GM12878 (cell line): ENCODE measurements around the gene LMTK3. TPM values are rescaled to one million over a fixed set of nuclear protein-coding genes. Genes with fewer than 3 reads are reported as not detected.

Experiments
- ATAC-seq: fragments of 200-7000 bp; cut with Tn5 transposase; 3 replicates; pipeline ENCODE4 v1.9.1; 2020; ENCODE audit warnings: mild to moderate bottlenecking, moderate library complexity
- BruUV-seq: library from RNA; stranded (reverse); fragments of 400-500 nt; replicated peaks from 2 replicates; lab custom pipeline; 2021; lab: Mats Ljungman, UMichigan
- CTCF ChIA-PET: fragments of 300-600 bp; sonication (Branson Sonifier 250); formaldehyde crosslinking; extraction: SDS; loops from one replicate; lab custom pipeline; 2021; ENCODE audit warnings: inconsistent platforms; lab: Yijun Ruan, JAX
- POLR2A ChIA-PET: fragments of 350-600 bp; formaldehyde crosslinking; extraction: SDS; loops from one replicate; lab custom pipeline; 2021; ENCODE audit warnings: inconsistent platforms; lab: Charles Lee
- RAD21 ChIA-PET: fragments of 300-600 bp; sonication (Branson Sonifier 250); formaldehyde crosslinking; loops from one replicate; lab custom pipeline; 2023; ENCODE audit warnings: antibody characterized with exemption; ENCODE audit not compliant: unreplicated experiment; lab: Charles Lee
- SMC1A ChIA-PET: fragments of 300-600 bp; sonication (Branson Sonifier 250); formaldehyde crosslinking; loops from one replicate; lab custom pipeline; 2023; ENCODE audit not compliant: unreplicated experiment, uncharacterized antibody; lab: Charles Lee
- DNase-seq: peaks from one replicate; pipeline ENCODE4 v3.0.0-alpha.2; 2011; ENCODE audit warnings: low read depth, low spot score
- FAIRE-seq: peaks from 3 replicates; lab custom pipeline; 2011; peaks lifted over from hg19 to GRCh38; lab: Jason Lieb, UNC
- H2AFZ ChIP-seq: 2 replicates; pipeline ENCODE4 v1.6.0; 2011; ENCODE audit warnings: low read depth, low read length, control low read depth; ENCODE audit not compliant: control insufficient read depth
- H3K27ac ChIP-seq: 2 replicates; pipeline ENCODE4 v1.5.1; 2011; ENCODE audit warnings: control low read depth; ENCODE audit not compliant: control insufficient read depth, insufficient read depth
- H3K27me3 ChIP-seq, 2 experiments: replicated peaks in 1 of 2; 2 replicates each; pipeline versions ENCODE4 v1.6.0 to v1.6.1; 2011; ENCODE audit warnings: low read length in 1 of 2; ENCODE audit not compliant: control insufficient read depth in 2 of 2, insufficient read depth in 2 of 2
- H3K36me3 ChIP-seq, 2 experiments: 2 replicates each; pipeline ENCODE4 v1.5.1; 2011; ENCODE audit warnings: low read length in 1 of 2; ENCODE audit not compliant: control insufficient read depth in 2 of 2, insufficient read depth in 2 of 2
- H3K4me1 ChIP-seq: 2 replicates; pipeline ENCODE4 v1.6.1; 2011; ENCODE audit warnings: mild to moderate bottlenecking, low read length, moderate library complexity, mixed read lengths; ENCODE audit not compliant: control insufficient read depth, insufficient read depth
- H3K4me2 ChIP-seq: 2 replicates; pipeline ENCODE4 v1.6.0; 2011; ENCODE audit warnings: control low read depth; ENCODE audit not compliant: control insufficient read depth, insufficient read depth
- H3K4me3 ChIP-seq: fragments of 200-600 bp; sonication (generic); 2 replicates; pipeline ENCODE4 v1.5.1; 2016
- H3K79me2 ChIP-seq: 2 replicates; pipeline ENCODE4 v1.6.0; 2011; ENCODE audit warnings: low read length; ENCODE audit not compliant: control insufficient read depth, insufficient read depth
- H3K9ac ChIP-seq: 2 replicates; pipeline ENCODE4 v1.8.0; 2011; ENCODE audit warnings: low read length, control low read depth, mixed read lengths; ENCODE audit not compliant: control insufficient read depth, insufficient read depth
- H3K9me3 ChIP-seq: replicated peaks from 3 replicates; pipeline ENCODE4 v1.5.1; 2011; ENCODE audit warnings: mild to moderate bottlenecking, low read length; ENCODE audit not compliant: control insufficient read depth, insufficient read depth
- H4K20me1 ChIP-seq: 2 replicates; pipeline ENCODE4 v1.6.0; 2011; ENCODE audit not compliant: control insufficient read depth, insufficient read depth
- CEBPZ ChIP-seq: fragments of 150-350 bp; IDR thresholded peaks from 2 replicates; pipeline ENCODE4 v1.6.1; 2016; ENCODE audit warnings: low read depth, low read length
- HDAC6 ChIP-seq: fragments of 200-600 bp; sonication (generic); IDR thresholded peaks from one replicate; pipeline ENCODE4 v1.8.0; 2017; ENCODE audit warnings: antibody characterized with exemption; ENCODE audit not compliant: unreplicated experiment
- JUND ChIP-seq: IDR thresholded peaks from 2 replicates; pipeline ENCODE4 v1.6.1; 2012; ENCODE audit warnings: low read depth, mild to moderate bottlenecking, low read length, improper control_type of control experiment, moderate library complexity
- RCOR1 ChIP-seq: conservative IDR thresholded peaks from 2 replicates; pipeline ENCODE4 v1.6.1; 2012; ENCODE audit warnings: low read depth, low read length, improper control_type of control experiment
- RELA ChIP-seq: fragments of 450-650 bp; IDR thresholded peaks from 2 replicates; pipeline ENCODE4 v1.8.0; 2014; ENCODE audit warnings: borderline replicate concordance; ENCODE audit not compliant: partially characterized antibody
- RFX5 ChIP-seq: IDR thresholded peaks from 2 replicates; pipeline ENCODE4 v1.6.1; 2011; ENCODE audit warnings: low read depth, low read length, improper control_type of control experiment
- TCF7 ChIP-seq: IDR thresholded peaks from 2 replicates; pipeline ENCODE4 v1.6.1; 2014; ENCODE audit warnings: antibody characterized with exemption, borderline replicate concordance
- WGBS: methylation state at CpG from one replicate; pipeline ENCODE4 v1.1.6; 2016; ENCODE audit warnings: low lambda C conversion rate; ENCODE audit not compliant: insufficient replicate concordance, insufficient coverage; ENCODE audit errors: missing lambda C conversion rate; 5-methylcytosine and 5-hydroxymethylcytosine counted together
- in situ Hi-C: fragments of 300-500 bp; cut with MboI; formaldehyde crosslinking; loops from 9 replicates; pipeline ENCODE4 v1.14.3; 2018; ENCODE audit warnings: mixed read lengths
- intact Hi-C: fragments of 100-400 bp; cut with micrococcal nuclease; formaldehyde crosslinking; loops from one replicate; pipeline ENCODE4 v1.14.2; 2022; ENCODE audit not compliant: unreplicated experiment
- polyA plus RNA-seq, 11 experiments: library from polyadenylated mRNA; depleted of rRNA in 4 of 11; unstranded in 6 of 11; stranded (reverse) in 5 of 11; fragments of >200 nt; fragmentation: Nextera tagmentation in 4 of 11; fragmentation: Illumina TruSeq in 1 of 11; extraction: Ambion mirVana in 4 of 11; extraction: Trizol in 1 of 11; gene quantifications; 1 replicate in 1 of 11; 2 replicates in 10 of 11; pipeline versions ENCODE4 v1.2.1 to v1.2.3, GENCODE V29; 2011 to 2016; ENCODE audit warnings: inconsistent platforms in 2 of 11, missing spikeins in 2 of 11, low read depth in 1 of 11
- total RNA-seq, 4 experiments: library from RNA; depleted of rRNA in 3 of 4; stranded (reverse); fragments of >200 nt in 3 of 4; fragmentation: Illumina TruSeq in 1 of 4; extraction: Trizol in 1 of 4; gene quantifications; 2 replicates each; pipeline versions ENCODE4 v1.2.1 to v1.2.3, GENCODE V29; 2013 to 2021
- TF ChIP-seq, protein P1 (sequence below): fragments of 450-650 bp; IDR thresholded peaks from 2 replicates; pipeline ENCODE4 v1.6.1; 2017; ENCODE audit warnings: low read depth, mild to moderate bottlenecking, moderate library complexity
- TF ChIP-seq, protein P2 (sequence below): fragments of 450-650 bp; conservative IDR thresholded peaks from 2 replicates; pipeline ENCODE4 v1.6.1; 2017; ENCODE audit warnings: mild to moderate bottlenecking, moderate library complexity

LMTK3 gene
- total and polyA plus RNA-seq, 10 of the 15 experiments (the other 5 are each of a cell fraction or from before 2014, with no cell fraction given), result under 0.01 to 0.28 (median 0.04) TPM; not detected in 3

GRCh38 chr19:48469934-48470680, 41.5 kb downstream of the LMTK3 start:
- FAIRE-seq (no peak), ATAC-seq (no peak), DNase-seq (no peak)
- CTCF ChIA-PET, result interaction anchor here (0.5 to 2.4 kb wide), 3 partner anchors 20 to 125 kb away, joined by 3 to 10 read pairs (median 5); no protein-coding TSS in a partner anchor
- RAD21 ChIA-PET, result interaction anchor here (0.5 to 1.5 kb wide), 2 partner anchors 20 to 461 kb away, joined by 4 to 7 read pairs; no protein-coding TSS in a partner anchor
- SMC1A ChIA-PET, result interaction anchor here (0.8 to 1.2 kb wide), 3 partner anchors 19 to 137 kb away, joined by 3 read pairs; no protein-coding TSS in a partner anchor
- 65% methylated on average over 20 of the region's 20 CpGs for WGBS
- Histone ChIP-seq H2AFZ (no peak overlapping the region), H3K4me3 (peak overlapping the region; percentile 82), H3K9ac (peak overlapping the region; percentile 84), H3K9me3 (no peaks in the 10 kb centered on the region), H3K79me2 (peaks cover 9% of the 10 kb centered on the region), H3K4me1 (peaks cover 8% of the 10 kb centered on the region; the same call in 1 of the 2 replicates), H3K4me2 (peak overlapping the region; percentile 66), H3K27ac (peak overlapping the region; percentile 78; the same call in 1 of the 2 replicates), H3K27me3 (no peaks in the 10 kb centered on the region), H4K20me1 (peaks cover 3% of the 10 kb centered on the region; the same call in 1 of the 2 replicates), H3K36me3 (peaks cover 4 to 9% of the 10 kb centered on the region in 2 experiments; a peak in 3 of 4 replicates)
- intact Hi-C loops (no loop called here), in situ Hi-C loops (no loop called here)
- no TSS peak for BruUV-seq
- POLR2A ChIA-PET, result interaction anchor here (0.6 to 1.0 kb wide), 4 partner anchors 8 to 154 kb away, joined by 3 to 5 read pairs (median 4); partner anchors contain the start of genes SYNGR4 and TMEM143
- TF ChIP-seq HDAC6 (no peak), RELA (no peak), RCOR1 (no peak), TCF7 (no peak), RFX5 (no peak), JUND (no peak), CEBPZ (no peak)
- TF ChIP-seq, protein P1, sequence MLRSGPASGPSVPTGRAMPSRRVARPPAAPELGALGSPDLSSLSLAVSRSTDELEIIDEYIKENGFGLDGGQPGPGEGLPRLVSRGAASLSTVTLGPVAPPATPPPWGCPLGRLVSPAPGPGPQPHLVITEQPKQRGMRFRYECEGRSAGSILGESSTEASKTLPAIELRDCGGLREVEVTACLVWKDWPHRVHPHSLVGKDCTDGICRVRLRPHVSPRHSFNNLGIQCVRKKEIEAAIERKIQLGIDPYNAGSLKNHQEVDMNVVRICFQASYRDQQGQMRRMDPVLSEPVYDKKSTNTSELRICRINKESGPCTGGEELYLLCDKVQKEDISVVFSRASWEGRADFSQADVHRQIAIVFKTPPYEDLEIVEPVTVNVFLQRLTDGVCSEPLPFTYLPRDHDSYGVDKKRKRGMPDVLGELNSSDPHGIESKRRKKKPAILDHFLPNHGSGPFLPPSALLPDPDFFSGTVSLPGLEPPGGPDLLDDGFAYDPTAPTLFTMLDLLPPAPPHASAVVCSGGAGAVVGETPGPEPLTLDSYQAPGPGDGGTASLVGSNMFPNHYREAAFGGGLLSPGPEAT, result no peak
- TF ChIP-seq, protein P2, sequence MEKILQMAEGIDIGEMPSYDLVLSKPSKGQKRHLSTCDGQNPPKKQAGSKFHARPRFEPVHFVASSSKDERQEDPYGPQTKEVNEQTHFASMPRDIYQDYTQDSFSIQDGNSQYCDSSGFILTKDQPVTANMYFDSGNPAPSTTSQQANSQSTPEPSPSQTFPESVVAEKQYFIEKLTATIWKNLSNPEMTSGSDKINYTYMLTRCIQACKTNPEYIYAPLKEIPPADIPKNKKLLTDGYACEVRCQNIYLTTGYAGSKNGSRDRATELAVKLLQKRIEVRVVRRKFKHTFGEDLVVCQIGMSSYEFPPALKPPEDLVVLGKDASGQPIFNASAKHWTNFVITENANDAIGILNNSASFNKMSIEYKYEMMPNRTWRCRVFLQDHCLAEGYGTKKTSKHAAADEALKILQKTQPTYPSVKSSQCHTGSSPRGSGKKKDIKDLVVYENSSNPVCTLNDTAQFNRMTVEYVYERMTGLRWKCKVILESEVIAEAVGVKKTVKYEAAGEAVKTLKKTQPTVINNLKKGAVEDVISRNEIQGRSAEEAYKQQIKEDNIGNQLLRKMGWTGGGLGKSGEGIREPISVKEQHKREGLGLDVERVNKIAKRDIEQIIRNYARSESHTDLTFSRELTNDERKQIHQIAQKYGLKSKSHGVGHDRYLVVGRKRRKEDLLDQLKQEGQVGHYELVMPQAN, result no peak
